Endothelial cell of hepatic sinusoid (primary cell): ENCODE data around the gene TRAF2.

Experiments used
- in situ Hi-C: cut with HindIII; loops from 2 replicates; pipeline ENCODE4 v1.10.0; 2017; ENCODE audit warnings: low sequenced_read_pairs

Gene TRAF2

DNA sequence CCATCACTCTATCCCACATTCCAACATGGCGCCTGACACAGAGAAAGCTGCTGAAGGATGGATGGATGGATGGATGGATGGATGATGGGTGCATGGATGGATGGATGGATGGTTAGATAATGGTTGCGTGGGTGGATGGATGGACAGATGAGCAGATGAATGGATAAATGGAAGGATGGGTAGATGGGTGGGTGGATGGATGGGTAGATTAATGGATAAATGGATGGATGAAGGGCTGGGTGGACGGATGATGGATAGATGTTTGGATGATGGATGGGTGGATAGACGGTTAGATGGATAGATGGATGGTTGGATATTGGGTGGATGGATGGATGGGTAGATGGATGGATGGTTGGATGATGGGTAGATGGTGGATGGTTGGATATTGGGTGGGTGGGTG, 70.3 kb downstream of the TRAF2 start:
- in situ Hi-C loops, result no loop called here

DNA sequence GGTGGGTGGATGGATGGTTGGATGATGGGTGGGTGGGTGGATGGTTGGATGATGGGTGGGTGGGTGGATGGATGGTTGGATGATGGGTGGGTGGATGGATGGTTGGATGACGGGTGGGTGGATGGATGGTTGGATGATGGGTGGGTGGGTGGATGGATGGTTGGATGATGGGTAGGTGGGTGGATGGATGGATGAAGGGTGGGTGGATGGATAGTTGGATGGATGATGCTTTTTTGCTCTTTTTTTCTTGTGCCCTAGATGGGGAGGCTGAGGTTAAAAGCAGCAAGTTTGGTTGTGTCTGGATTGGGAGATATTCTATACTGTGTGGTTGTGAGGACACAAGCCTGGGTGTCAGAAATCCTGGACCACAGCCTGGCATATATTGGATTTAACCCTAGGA, 71.1 kb downstream of the TRAF2 start:
- in situ Hi-C loops, result no loop called here

GRCh38 chr9:136957901-136958300, 71.6 kb downstream of the TRAF2 start:
- in situ Hi-C loops, result no loop called here

DNA sequence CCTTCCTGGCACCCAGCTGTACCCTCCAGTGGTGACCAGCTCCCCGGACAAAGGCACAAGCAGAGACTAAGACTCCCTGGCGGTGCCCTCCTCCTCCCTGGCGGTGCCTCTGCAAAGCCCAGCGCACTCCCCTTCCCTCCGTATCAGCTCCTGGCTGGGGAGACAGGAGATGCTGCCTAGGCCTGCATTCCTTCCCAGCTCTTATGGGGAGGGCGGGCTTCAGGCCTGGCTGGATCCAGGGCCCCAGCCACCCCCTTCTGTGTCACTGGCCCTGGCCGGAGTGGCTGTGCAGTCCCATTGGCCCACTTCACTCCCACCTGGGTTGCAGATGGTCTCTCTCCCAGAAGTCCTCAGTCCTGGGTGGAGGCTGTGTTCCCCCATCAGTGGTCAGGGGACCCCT, 72.2 kb downstream of the TRAF2 start:
- in situ Hi-C loops, result no loop called here

DNA sequence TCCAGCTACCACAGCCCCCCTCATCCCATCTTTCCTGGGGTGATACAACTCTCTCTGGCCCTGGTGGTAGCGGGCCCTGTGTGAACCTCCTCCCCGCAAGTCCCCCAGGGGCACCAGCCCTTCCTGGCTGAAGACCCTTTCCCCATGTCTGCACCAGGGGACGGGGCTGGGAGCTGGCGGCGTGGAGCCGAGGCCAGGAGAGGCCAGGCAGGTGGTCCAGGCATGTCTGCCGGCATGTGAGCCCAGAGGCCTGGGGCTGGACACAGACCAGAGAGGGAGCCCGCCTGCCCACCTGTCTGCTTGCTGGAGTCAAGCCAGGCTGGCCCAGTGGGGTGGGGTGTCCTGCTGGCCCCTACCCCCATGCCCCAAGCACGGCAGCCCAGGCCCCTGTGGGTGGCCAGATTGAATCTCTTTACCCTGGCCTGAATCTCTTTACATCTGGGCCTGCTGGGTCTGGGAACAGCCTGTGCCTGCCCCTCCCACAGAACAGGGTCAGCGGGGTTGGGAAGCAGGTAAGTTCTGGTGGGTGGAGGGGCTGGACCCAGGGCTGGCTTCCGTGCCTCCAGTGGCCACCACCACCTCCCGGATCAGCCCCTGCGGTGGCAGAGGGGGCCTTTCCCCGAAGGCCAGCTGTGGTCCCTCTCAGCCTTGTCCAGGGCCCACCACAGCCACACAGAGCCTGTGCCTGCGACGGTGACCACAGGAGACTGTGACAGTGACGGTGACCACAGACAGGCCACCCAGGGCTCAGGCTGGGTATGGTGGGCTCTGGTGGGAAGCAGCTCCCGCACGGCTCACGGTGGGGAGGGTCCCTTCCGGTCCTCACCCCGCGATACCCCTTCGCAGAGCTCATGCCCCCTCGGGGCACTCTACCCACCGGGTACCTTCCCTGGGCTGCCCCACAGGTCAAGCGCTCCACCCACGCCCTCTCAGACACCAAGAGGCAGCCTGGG, 72.9 kb downstream of the TRAF2 start:
- in situ Hi-C loops, result no loop called here

- in situ Hi-C loops, result no loop called here
Observed at GRCh38 chr9:136960212-136960937, 74.1 kb downstream of the TRAF2 start.

- in situ Hi-C loops, result no loop called here
Observed at GRCh38 chr9:136960938-136961275, 74.6 kb downstream of the TRAF2 start.

DNA sequence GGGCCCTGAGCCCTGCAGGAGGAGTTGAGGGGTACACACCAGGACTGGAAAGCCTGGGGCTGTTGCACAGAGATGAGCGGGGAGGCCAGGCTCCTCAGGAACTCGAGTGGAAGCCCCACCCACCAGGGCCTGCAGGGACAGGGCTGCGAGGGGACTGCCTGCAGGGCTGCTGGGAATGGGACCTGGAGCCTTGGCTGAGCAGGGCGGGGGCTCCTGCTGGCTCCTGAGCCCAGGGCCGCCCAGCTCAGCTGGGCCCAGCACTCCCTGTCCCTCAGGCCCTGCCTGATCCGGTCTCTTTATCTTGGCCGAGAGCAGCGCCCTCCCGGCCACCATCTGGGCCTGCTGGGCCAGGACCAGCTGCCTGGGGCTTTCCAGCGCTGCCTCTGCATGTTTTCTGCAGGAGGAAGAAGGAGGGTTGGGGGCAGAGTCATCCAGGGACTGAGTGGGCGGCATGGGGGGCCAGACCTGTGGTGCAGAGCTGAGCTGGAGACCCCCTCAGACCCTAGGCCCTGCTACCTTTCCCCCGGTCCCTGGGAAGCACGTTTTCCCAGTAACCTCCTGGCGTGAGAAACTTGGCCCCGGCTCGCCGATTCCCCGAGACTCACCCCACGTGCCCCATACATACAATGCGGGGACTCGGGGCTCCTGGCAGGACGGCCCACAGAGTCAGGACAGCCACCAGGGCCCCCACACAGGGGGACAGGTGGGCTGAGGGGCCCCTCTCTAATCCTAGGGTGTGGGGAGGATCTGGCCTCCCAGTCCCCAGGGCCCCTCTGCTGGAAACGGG, 75.2 kb downstream of the TRAF2 start:
- in situ Hi-C loops, result no loop called here

DNA sequence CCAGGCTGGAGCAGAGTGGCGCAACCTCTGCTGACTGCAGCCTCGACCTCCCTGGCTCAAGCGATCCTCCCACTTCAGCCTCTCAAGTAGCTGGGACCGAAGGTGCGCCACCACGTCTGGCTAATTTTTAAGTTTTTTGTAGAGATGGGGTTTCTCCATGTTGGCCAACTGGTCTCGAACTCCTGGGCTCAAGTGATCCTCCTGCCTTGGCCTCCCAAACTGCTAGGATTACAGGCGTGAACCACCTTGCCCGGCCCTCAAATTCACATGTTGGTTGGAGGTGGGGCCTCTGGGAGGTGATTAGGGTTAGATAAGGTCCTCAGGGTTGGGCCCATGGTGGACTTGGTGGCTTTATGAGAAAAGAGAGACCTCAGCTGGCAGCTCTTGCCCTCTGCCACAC, 75.8 kb downstream of the TRAF2 start:
- in situ Hi-C loops, result no loop called here

DNA sequence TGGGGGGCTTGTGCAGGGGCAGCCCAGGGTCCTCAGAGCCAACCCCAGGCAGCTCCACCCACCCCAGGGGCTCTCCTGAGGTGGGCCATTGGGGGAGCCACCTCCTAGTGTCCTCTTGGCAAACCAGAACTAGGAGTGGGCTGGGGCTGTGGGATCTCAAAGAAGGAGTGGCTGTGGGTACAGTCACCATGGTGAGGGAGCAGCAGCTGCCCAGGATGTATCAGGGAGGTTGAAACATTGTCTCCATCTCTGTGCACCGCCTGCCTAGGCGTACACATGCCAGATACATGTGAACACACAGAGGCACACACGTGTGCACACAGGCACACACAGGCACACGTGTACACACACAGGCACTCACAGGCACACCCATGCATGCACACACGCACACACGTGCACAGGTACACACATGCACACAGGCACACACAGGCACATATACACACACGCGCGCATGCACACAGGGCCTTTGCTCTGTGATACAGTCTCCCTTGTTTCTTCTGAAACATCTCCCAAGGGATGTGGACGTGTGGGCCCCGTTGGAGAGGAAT, 76.5 kb downstream of the TRAF2 start:
- in situ Hi-C loops, result no loop called here

DNA sequence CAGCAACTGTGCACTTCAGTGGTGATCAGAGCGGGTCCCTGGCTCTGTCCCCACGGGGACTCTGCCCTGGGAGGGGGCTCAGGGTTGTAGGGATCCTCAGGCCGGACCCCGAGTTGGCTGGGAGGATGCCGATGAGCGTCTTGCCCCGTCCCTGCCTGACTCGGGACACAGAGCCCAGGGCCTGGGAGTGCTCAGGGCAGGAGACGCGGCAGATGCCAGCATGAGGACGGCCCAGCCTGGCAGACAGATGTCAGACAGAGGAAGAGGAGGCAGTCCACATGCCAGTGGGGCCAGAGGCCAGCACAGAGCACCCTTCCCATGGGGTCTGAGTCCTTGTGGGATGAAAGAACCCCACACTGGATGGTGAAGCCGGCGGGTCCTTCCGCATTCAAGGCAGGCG, 77.0 kb downstream of the TRAF2 start:
- in situ Hi-C loops, result no loop called here

DNA sequence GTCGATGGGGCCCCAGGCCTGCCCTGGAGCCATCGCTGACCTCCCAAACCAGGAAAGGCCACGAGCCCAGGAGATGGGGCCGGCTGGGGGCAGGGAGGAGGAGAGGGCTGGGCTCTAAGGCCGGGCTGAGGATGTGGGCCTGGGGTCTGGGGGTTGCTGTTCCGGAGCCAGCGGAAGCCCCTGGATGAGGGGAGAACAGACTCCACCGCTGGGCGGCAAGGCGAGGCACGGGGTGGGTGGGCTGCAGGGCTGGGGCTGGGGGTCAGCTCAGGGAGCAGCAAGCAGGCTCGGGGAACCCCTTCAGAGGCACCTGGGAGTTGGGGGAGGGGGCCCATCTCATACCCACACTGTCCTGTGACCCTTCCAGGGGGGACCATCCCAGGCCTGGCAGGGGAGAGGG, 77.4 kb downstream of the TRAF2 start:
- in situ Hi-C loops, result no loop called here

GRCh38 chr9:136964171-136964689, 77.9 kb downstream of the TRAF2 start:
- in situ Hi-C loops, result no loop called here

DNA sequence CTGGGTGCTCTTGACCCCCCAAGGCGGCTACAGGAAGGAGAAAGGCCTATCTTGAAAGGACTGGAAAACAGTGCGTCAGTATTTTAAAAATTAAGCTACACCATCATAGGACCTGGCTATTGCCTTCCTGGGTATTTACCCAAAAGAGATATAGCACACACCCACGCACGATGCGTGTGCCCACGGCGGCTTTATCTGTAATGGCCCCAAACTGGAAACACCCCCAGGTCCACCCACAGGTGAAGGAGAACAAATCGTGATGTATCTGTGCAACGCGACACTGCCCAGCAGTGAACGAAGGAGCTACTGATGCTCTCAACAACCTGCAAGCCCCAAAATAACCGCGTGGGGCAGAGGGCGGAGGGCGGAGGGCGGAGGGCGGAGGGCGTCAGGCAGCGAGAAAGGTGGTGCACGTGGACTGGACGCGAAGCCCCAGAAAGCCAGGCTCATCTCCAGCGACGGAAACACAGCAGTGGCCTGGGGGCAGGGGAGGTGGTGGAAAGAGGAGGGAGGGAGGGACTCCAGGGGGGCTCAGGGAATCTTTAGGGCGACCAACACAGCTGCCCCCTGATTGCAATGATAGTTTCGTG, 78.6 kb downstream of the TRAF2 start:
- in situ Hi-C loops, result no loop called here

- in situ Hi-C loops, result no loop called here
Observed at GRCh38 chr9:136965771-136966484, 79.6 kb downstream of the TRAF2 start.

DNA sequence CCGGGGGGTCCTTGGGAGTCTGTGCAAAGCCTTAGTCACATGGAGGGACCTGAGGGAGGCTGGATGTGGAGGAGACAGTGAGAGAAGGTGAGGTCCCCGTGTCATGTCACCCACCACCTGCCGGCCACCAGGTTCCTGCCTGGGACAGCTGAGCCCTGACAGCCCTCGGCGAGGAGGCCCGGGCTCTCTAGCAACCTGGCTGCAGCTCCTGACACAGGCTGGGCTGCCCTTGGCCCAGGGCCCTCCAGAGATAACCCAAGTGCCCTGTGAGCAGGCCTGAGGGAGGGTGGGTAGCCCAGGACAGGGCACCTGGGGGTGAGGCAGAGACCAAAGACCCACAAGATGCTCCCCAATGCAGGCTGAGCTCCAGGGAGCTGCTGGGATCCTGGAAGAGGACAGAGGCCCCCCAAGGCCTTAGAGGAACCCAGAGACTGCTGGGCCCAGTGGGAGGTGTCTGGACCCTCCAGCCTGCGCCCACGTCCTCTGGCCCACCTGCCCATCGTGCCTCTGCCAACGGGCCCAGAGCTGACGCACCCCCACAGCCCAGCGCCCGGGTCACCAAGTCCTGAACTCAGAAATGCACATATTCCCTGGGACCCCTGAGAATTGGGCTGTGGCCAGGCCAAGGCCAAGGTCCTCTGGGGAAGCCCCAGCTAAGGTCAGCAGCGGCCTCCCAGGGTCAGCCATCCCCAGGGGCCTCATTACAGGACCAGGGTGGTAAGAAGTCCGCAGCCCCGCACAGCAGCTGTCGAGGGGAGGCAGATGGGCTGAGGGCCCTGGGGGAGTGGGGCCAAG, 82.2 kb downstream of the TRAF2 start:
- in situ Hi-C loops, result no loop called here

- in situ Hi-C loops, result no loop called here
Observed at GRCh38 chr9:136969150-136969549, 82.8 kb downstream of the TRAF2 start.

DNA sequence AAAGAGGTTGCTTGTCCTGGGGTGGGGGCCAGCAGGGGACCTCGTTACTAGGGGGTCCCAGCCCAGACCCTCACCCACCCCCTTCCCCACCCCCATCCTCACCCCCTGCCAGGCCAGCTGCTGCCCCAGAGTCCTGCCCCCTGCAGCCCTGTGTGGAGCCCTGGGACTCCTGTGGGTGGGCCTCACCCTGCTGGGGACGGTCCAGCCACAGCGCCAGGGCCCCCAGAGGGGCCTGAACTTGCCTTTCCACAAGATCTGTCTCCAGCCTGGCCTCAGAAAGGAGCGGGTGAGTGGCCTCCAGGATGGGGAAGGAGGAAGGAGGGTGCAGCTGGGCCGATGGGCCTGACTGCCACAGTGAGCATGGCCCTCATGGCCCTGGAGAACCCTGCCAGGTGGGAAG, 83.5 kb downstream of the TRAF2 start:
- in situ Hi-C loops, result loop anchor here (5.0 kb wide), 1 partner anchor 58 kb away; the partner anchor contains the start of gene ABCA2

DNA sequence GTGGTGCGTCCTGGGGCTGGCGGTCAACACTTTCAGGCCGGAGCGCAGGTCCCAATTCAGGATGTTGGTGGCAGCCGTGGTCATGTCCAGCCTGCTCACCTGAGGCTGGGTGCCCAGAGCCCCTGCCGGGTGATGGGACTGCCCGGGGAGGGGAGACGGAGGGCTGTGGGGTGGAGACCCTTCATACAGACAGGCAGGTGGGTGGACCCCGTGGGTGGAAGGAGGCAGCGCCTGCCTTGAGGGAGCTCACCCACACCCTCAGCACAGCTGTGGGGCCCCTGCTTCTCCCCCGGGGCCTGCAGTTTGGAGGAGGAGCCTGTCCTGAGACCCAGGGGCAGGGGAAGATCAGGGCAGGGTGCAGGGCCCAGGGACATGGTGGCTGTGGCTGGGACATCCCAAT, 84.0 kb downstream of the TRAF2 start:
- in situ Hi-C loops, result loop anchor here (5.0 kb wide), 1 partner anchor 57 kb away; the partner anchor contains the start of gene ABCA2
